Activated T-cell treated with anti-CD3 and anti-CD28 coated beads for 1 hour (primary cell): ENCODE data around the gene FOXD4L3.
"Not testable (repeated sequence)": the region's sequence is repeated elsewhere in the genome, so short reads cannot be mapped to it uniquely, and the experiment has no call there.

Source experiments
- DNase-seq: peaks from one replicate; pipeline ENCODE4 v3.0.0-alpha.2; 2020; ENCODE audit warnings: low read depth

The FOXD4L3 gene

GRCh38 chr9:68351689-68352088 lies 49.0 kb downstream of the FOXD4L3 start:
- DNase-seq = not testable (repeated sequence)
